Measurements from ENCODE around the gene UNC5C.

UNC5C gene

DNA sequence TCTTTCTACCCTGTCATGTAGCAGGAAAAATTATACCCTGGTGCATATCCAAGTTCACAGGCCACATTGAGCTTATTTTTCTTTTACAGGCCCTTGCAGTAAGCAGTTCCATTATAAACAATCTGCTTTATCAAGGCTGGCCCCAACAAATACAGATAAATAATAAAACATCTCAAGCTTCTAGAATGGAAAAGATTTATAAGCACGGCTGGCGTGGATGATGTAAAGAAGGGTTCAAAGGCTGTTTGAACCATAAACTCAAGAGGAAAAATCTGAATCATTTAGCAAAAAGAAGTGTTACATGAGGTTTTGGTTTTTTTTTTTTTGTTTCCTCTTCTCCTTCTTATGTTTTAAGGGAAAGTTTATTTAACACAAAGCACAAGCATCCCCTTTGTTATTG, 109.7 kb downstream of the UNC5C start:
- Histone ChIP-seq H3K4me1 (peaks cover 0 to 17% (median 0%) of the 10 kb centered on the region in 4 donors), H3K9me3 (no peaks in the 10 kb centered on the region), H3K36me3 (no peaks in the 10 kb centered on the region), H3K27me3 (no peaks in the 10 kb centered on the region), H3K4me3 (no peak overlapping the region), H3K27ac (no peak overlapping the region)
- no peak for DNase-seq
- TF ChIP-seq, protein P1, sequence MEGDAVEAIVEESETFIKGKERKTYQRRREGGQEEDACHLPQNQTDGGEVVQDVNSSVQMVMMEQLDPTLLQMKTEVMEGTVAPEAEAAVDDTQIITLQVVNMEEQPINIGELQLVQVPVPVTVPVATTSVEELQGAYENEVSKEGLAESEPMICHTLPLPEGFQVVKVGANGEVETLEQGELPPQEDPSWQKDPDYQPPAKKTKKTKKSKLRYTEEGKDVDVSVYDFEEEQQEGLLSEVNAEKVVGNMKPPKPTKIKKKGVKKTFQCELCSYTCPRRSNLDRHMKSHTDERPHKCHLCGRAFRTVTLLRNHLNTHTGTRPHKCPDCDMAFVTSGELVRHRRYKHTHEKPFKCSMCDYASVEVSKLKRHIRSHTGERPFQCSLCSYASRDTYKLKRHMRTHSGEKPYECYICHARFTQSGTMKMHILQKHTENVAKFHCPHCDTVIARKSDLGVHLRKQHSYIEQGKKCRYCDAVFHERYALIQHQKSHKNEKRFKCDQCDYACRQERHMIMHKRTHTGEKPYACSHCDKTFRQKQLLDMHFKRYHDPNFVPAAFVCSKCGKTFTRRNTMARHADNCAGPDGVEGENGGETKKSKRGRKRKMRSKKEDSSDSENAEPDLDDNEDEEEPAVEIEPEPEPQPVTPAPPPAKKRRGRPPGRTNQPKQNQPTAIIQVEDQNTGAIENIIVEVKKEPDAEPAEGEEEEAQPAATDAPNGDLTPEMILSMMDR (IDR thresholded peaks at IDR 0.05) = no peak
- intact Hi-C loops (cut with DNase I; ENCODE audit: low total_unique reads) = no loop called here

DNA sequence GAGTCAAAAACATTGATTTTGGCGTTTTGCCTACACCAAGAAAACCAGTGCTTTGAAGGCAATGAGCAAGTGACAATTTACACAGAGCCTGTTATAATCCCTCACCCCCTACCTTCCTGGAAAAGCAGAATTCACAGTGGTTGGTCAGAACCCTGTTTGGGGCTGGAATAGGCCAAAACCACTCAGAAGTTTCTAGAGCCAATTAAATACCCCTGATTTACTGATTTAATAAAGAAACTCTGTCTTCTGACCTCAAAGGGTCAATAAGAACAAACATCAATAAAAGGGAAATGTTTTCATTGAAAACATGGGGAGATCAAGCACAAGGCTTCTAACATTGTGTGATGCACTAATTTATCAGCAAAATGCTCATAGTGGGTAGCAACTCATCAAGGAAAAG, 116.3 kb downstream of the UNC5C start:
- TF ChIP-seq, protein P1 (IDR thresholded peaks at IDR 0.05) = no peak
- H3K27me3 ChIP-seq = no peaks in the 10 kb centered on the region
- DNase-seq = no peak
- H3K4me3 ChIP-seq = no peak overlapping the region
- no peaks in the 10 kb centered on the region for H3K36me3 ChIP-seq
- H3K4me1 ChIP-seq = peaks cover 0 to 11% (median 2%) of the 10 kb centered on the region in 4 donors
- no peaks in the 10 kb centered on the region for H3K9me3 ChIP-seq
- no peak overlapping the region for H3K27ac ChIP-seq
- intact Hi-C loops (cut with DNase I; ENCODE audit: low total_unique reads) = no loop called here

DNA sequence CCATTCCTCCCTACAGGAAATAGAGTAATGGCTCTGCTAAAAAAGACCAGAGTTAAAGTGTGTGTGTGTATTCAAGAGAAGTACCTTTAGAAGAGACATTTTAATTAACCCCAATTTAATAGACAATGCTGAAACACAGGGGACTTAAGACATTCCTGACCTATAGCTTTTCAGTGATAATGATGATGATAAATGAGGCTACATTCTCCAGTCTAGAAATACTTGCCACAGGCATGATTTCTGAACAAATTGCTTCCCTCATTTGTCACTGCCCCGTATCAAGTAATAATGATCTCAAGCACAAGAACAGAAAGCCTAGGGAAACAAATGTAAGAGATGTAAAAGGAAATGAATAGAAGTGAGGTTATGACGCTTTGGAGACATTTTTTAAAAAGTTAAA, 117.1 kb downstream of the UNC5C start:
- Histone ChIP-seq H3K27ac (no peak overlapping the region), H3K4me3 (no peak overlapping the region), H3K9me3 (no peaks in the 10 kb centered on the region), H3K27me3 (no peaks in the 10 kb centered on the region), H3K4me1 (peaks cover 0 to 11% (median 2%) of the 10 kb centered on the region in 4 donors), H3K36me3 (no peaks in the 10 kb centered on the region)
- TF ChIP-seq, protein P1 (IDR thresholded peaks at IDR 0.05) = no peak
- intact Hi-C loops (cut with DNase I; ENCODE audit: low total_unique reads) = no loop called here
- no peak for DNase-seq

DNA sequence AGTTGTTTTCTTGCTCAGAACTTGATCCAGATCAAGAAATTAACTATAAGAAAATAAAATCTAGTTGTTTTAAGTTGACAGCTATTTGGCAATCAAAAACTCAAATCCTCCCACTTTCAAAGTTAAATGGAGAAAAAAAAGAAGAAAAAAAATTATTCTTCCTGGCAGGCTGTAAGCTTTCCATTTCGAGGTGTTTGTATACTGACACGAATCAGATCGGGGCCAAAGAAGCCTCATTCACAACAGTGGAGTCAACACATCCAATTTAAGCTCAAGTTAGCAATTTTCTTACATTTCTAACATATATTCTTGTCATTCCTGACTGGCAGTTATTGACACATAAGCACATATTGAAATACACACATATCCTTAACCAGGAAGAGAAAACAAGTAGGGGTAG, 119.4 kb downstream of the UNC5C start:
- H3K36me3 ChIP-seq = no peaks in the 10 kb centered on the region
- H3K27ac ChIP-seq = no peak overlapping the region
- H3K9me3 ChIP-seq = no peaks in the 10 kb centered on the region
- no peaks in the 10 kb centered on the region for H3K27me3 ChIP-seq
- intact Hi-C loops (cut with DNase I; ENCODE audit: low total_unique reads) = no loop called here
- TF ChIP-seq, protein P1 (IDR thresholded peaks at IDR 0.05) = no peak
- no peak overlapping the region for H3K4me3 ChIP-seq
- DNase-seq = no peak
- peaks cover 0 to 11% (median 2%) of the 10 kb centered on the region in 4 donors for H3K4me1 ChIP-seq

DNA sequence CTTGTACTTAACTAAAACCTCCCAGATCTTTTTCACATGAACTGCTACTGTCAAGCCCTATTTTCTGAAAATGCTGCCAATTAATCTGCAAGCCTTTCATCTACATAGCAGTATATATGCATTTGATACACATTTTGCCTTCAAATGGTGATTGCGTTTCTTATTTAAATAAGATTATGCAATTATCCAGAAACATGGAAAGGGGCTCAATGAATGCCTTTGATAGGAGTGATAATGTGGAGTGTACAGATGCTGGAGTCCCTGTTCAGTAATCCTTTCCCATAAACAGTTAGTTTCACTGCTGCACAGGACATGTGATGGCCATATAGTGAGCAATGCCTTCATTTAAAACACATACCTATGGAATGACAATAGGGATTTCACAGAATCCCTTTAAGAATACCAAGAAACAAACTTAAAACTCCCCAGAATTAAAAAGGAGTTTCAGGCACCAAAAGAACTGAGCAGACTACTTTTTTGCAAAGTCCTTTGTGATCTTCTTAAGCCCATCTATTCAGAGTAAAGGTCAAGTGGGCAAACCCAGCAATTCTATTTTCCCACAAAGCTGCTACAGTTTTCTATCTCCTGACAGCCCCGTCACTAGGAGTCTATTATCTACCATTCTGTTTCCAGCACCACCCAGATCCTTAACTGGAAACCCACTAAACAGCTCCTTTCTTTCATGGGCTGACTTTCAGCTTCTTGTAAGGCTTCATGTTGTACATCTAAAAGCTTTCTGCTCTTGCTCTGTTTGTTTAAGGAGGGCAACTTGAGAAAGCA, 120.3 kb downstream of the UNC5C start:
- Histone ChIP-seq H3K4me1 (peaks cover 0 to 11% (median 2%) of the 10 kb centered on the region in 4 donors), H3K27me3 (no peaks in the 10 kb centered on the region), H3K27ac (no peak overlapping the region), H3K9me3 (no peaks in the 10 kb centered on the region), H3K36me3 (no peaks in the 10 kb centered on the region), H3K4me3 (no peak overlapping the region)
- intact Hi-C loops (cut with DNase I; ENCODE audit: low total_unique reads) = no loop called here
- no peak for DNase-seq
- TF ChIP-seq, protein P1 (IDR thresholded peaks at IDR 0.05) = no peak
